NCI-H460 (cell line): ENCODE results near the gene APPL2. TPM values are rescaled to one million over a fixed set of nuclear protein-coding genes. Genes with fewer than 3 reads are reported as not detected.

ENCODE experiments used
- DNase-seq: peaks from one replicate; pipeline ENCODE4 v3.0.0-alpha.2; 2016; ENCODE audit warnings: low read depth; ENCODE audit errors: extremely low read depth
- total RNA-seq: library from RNA; depleted of rRNA; stranded (reverse); fragments of >200 nt; shearing (Covaris generic); gene quantifications from 2 replicates; pipeline ENCODE4 v1.2.3, GENCODE V29; 2014

The APPL2 gene
- total RNA-seq, 1 experiment from 2014 or later, result 26.9 TPM

- DNase-seq, result no peak
Measured at GRCh38 chr12:105223884-105224283, 12.1 kb downstream of the APPL2 start.

DNA sequence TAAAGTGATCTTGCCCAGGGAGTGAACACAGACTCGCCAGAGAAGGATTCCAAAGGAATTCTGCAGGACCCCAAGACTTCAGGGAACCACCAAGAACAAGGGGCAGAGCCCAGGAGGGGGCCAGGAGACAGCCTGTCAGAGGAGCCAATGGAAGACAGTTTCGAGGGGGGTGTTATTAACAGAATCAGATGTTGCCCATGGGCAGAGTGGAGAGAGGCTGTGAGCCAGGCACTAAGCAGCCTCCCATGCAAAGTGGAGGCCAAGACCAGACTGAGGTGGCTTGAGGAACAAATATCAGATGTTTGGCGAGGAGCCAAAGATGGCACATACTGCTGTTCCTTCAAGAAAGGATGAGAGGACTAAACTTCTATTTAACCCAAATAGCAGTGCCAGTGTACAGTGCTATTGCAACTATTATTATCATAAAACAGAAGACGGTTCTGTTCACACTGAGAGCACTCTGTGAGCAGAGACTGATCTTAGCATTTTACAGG is 12.6 kb downstream of the APPL2 start:
- DNase-seq, result no peak

DNA sequence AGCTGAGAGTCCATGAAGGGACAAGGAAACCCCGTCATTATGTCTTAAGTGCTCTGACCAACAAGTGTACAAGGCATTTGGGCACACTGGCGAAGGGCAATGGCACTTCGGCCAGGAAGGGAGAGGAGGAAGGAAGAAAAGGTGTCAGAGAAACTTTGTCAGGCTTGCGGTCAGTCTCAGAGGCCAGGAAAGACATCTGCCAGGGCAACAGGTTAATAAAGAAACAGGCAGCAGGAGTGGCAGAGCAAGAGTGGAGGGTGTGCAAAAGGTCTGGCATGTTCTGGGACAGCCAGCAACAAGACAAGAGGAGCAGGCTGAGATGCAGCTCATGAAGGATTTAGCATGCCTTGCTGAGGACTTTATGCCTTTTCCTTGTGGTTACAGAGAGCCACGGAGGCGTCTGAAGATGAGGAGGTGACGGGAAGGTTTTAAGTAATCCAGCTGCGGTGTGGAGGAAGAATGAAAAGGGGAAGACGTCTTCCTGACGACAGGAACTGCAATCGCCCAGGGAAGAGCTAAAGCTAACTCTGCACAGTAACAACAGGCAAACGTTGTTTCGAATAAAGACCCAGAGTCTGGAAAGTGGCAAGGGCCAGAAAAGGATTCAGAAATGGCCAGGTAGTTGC is 13.1 kb downstream of the APPL2 start:
- no peak for DNase-seq

- no peak for DNase-seq
Measured at GRCh38 chr12:105222284-105222655, 13.7 kb downstream of the APPL2 start.

DNA sequence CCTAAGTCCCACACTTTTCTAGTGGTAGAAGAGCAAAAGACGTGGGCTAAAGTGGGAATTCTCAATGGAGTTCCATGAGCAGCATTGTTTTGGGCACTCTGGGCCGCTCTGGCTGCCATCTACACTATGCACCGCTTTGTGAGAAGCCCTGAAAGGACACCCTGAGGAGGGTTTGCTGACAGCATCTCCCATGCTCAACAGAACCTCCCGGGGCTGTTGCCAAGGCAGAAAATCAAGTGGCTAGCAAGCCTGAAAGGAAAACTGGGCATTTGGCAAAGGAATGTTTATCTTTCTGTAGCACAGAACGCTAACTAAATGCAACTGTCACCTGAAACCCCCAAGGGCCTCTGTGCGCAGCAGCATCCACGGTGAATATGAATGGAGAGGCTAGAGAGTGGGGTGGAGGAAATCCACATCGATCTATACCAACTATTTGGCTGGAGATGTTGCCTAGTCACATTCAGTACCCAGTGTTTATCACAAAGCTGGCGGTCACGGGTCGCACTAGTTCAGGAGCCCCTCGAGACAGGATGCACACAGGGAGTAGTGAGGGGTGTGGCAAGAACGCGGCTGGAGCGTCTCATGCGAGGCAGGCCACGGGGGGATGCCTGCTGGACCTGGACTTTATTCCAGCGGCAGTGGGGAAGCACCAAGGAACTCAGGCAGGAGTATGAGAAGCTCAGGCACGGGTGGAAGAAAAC is 14.2 kb downstream of the APPL2 start:
- no peak for DNase-seq

DNA sequence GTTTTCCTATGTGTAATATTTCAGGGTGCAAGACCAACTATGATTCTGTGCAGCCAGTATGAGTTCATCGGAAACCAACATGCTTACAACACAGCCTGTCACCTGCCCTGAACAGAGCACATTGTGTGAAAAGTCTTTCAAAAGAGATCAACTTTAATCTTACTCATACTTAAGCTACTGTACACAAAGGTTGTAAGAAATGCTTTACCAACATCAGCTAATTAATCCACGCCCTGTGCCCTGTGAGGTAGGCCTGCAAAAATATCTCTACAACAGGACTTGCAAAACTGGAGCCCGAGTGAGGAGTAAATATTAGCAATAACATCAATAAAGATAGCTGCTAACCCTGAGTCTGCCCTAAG is 15.1 kb downstream of the APPL2 start:
- DNase-seq, result no peak

GRCh38 chr12:105220150-105220928 is 15.6 kb downstream of the APPL2 start:
- DNase-seq, result no peak

DNA sequence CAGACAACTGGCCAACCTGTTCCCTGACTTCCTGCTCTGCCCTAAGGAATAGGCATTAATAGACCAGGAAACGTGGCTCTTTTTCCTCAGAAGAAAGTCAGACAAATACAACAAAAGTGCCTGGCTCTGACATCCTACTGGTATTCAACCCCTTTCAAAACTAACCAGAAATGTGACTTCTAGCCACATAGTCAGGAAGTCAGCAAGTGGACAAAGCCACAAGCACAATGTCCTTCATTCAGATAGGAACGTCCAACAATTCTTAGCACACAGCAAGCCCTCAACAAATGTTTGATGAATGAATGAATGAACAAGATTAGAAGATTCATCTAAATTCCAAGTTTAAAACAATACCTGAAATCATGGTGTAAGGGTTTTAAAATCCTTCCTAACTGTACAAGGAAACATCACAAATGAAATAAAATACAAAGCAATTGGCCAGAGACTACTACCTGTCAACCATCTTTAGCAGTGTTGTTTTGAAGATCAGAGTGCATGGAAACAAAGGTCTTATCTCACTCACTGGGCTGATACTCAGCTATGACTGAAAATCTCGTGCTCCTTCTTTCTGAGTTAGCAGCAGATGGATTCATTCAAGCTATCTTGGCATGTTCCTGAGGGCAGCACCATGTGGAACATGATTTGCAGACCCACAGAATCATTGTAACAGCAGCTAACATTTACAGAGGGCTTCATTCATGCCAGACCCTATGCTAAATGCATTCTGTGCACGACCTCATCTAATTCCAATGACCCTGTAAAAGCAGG is 16.5 kb downstream of the APPL2 start:
- DNase-seq, result no peak

- DNase-seq, result no peak
Measured at GRCh38 chr12:105218434-105218833, 17.5 kb downstream of the APPL2 start.

- DNase-seq, result peak; percentile 86
Measured at GRCh38 chr12:105214670-105215375, 21.2 kb downstream of the APPL2 start.

- peak; percentile 45 for DNase-seq
Measured at GRCh38 chr12:105214148-105214547, 21.8 kb downstream of the APPL2 start.

GRCh38 chr12:105212438-105212837 is 23.5 kb downstream of the APPL2 start:
- DNase-seq, result no peak

- DNase-seq, result no peak
Measured at GRCh38 chr12:105209091-105209490, 26.9 kb downstream of the APPL2 start.

GRCh38 chr12:105206686-105207374 is 29.1 kb downstream of the APPL2 start:
- no peak for DNase-seq

- no peak for DNase-seq
Measured at GRCh38 chr12:105205322-105206048, 30.5 kb downstream of the APPL2 start.

DNA sequence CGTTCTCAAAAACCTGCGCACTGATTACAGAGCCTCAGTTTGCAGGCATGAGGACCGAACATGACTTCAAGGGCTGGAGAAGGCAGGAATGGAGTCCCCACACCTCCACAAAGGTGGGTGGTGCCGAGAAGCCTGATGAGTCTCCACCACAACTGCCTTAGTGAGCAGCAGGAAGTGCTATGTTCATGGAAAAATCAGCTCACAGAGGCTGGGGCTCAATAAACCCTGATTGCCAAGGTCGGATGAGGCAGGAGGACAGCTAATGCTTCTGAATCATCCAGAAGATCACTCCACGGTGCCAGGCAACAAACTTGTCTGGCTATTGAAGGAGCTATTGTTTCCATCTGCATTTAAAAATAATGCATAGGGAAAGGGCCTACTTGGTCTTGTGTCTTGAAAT is 31.1 kb downstream of the APPL2 start:
- no peak for DNase-seq

DNA sequence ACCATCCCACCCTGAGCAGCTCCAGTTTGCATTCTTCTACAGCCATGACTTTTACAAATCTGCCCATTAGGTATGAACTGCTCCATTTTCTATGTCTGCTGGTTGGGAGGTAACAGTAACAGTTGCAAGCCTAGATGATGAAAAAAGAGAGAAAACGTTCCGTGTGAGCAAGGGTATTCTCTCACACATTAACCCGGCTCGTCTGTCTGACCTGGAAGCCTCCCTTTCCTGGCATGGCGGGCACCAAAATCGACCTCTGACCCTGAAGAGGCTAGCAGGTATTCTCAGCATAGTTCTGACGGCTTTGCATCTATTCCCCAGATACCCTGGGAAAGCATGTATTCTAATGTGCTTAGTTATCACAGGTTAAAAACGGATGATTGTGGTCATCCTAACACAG is 31.8 kb downstream of the APPL2 start:
- no peak for DNase-seq

DNA sequence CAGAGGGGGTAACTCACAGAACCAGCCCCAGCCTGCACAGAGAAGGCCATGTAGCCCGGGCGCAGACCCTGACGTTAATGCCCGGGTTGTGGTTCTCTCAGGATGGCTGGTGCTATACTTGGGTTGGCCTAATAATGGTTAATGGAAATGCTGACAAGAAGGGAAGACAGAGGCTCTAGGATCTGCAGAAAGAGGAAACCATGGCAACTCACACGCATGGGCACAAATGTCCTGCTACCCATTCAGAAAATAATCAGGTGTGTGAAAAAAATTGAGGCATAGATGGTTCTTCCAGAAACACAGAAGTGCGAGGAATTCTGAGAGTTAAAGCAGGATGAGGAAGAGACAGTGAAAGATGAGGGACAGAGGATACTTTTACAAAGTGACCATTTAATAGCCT is 33.8 kb downstream of the APPL2 start:
- no peak for DNase-seq

DNA sequence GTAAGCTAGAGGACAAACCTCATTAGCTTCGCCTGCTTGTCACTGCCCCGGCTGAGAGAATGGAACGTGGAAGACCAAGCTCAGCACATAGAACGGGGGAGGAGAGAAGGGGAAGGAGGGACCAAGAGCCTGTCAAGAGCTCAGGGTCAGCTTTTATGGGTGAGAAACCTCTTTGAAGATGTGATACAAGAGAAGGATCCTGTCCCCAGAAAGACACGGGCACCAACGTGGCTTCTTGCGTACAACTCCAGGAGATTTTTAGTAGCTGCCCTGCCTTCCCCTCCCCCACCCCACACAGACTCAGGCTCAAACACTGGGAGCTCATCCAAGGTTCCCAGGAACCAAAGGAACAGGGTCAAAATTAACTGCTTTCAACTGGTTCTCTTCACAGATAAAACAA is 34.7 kb downstream of the APPL2 start:
- DNase-seq, result no peak
